Uterus (tissue), 2 donors: Measurements from ENCODE around the gene ANOS1.

Experiments
- CTCF ChIP-seq, 4 experiments: fragments of 200-600 bp in 2 of 4; fragments of 450-650 bp in 2 of 4; sonication (generic) in 2 of 4; IDR thresholded peaks; one replicate each; pipeline ENCODE4 v1.5.1; 2016 to 2019; ENCODE audit warnings: antibody characterized with exemption in 4 of 4, mild to moderate bottlenecking in 2 of 4, moderate library complexity in 1 of 4
- POLR2A ChIP-seq, 2 donors: fragments of 450-650 bp; IDR thresholded peaks; one replicate each; pipeline ENCODE4 v1.6.1; 2016; ENCODE audit warnings: antibody characterized with exemption in 2 of 2, mild to moderate bottlenecking in 1 of 2, moderate library complexity in 1 of 2

- no peak for TF ChIP-seq CTCF (IDR thresholded peaks at IDR 0.05)
- TF ChIP-seq POLR2A (IDR thresholded peaks at IDR 0.05) = no peak
These were observed 155.1 kb downstream of the ANOS1 start for GRCh38 chrX:8576821-8577220.
